Bronchial epithelial cell (primary cell): ENCODE results near the gene PRSS36. TPM values are rescaled to one million over a fixed set of nuclear protein-coding genes. Genes with fewer than 3 reads are reported as not detected.
"Not testable (repeated sequence)": the region's sequence is repeated elsewhere in the genome, so short reads cannot be mapped to it uniquely, and the experiment has no call there.

Experiments
- DNase-seq: peaks from one replicate; pipeline ENCODE4 v3.0.0-alpha.2; 2010; ENCODE audit warnings: low read depth
- FAIRE-seq: peaks from 2 replicates; lab custom pipeline; 2011; peaks lifted over from hg19 to GRCh38; lab: Jason Lieb, UNC
- H3K27me3 ChIP-seq: 2 replicates; pipeline ENCODE4 v1.5.1; 2011; ENCODE audit warnings: low read length; ENCODE audit not compliant: control insufficient read depth, insufficient read depth
- H3K36me3 ChIP-seq: 2 replicates; pipeline ENCODE4 v1.5.1; 2011; ENCODE audit warnings: low read length; ENCODE audit not compliant: control insufficient read depth, insufficient read depth
- H3K4me3 ChIP-seq: 2 replicates; pipeline ENCODE4 v1.5.1; 2011; ENCODE audit warnings: mild to moderate bottlenecking, low read depth, low read length, control low read depth
- CTCF ChIP-seq: IDR thresholded peaks from 2 replicates; pipeline ENCODE4 v1.5.1; 2011; ENCODE audit warnings: mild to moderate bottlenecking, moderate library complexity, low read length, control low read depth, inconsistent platforms; ENCODE audit not compliant: insufficient read depth, severe bottlenecking
- total RNA-seq: library from RNA; depleted of rRNA; stranded (reverse); fragments of >200 nt; gene quantifications from 2 replicates; pipeline ENCODE4 v1.2.1, GENCODE V29; 2014

PRSS36 gene
- 0.26 and 1.3 TPM in 2 replicates for total RNA-seq

GRCh38 chr16:31149894-31150890 lies at the start of gene PRSS36:
TSS of gene PRSS36 (minus strand) at chr16:31150066. CDS start at chr16:31150035, 31 bp downstream.
- no peak for TF ChIP-seq CTCF
- DNase-seq, result no peak
- no peak for FAIRE-seq

GRCh38 chr16:31199430-31200041 lies 49.7 kb upstream of the PRSS36 start:
- FAIRE-seq (no peak), DNase-seq (no peak)
- H3K27me3 ChIP-seq, result no peaks in the 10 kb centered on the region
- TF ChIP-seq CTCF, result no peak
- H3K36me3 ChIP-seq, result peaks cover 5% of the 10 kb centered on the region
- H3K4me3 ChIP-seq, result no peak overlapping the region

More at GRCh38 chr16:31149894-31150890, at the start of gene PRSS36:
- Histone ChIP-seq H3K4me3 (no peak within 1 kb of the TSS), H3K27me3 (no peaks in the 10 kb centered on the region), H3K36me3 (no peaks in the 10 kb centered on the region)

GRCh38 chr16:31198207-31198882 lies 48.5 kb upstream of the PRSS36 start:
- FAIRE-seq, result no peak
- no peak for TF ChIP-seq CTCF
- Histone ChIP-seq H3K4me3 (no peak overlapping the region), H3K27me3 (no peaks in the 10 kb centered on the region), H3K36me3 (peaks cover 9% of the 10 kb centered on the region)
- no peak for DNase-seq

GRCh38 chr16:31196324-31197088 lies 46.6 kb upstream of the PRSS36 start:
- TF ChIP-seq CTCF, result no peak
- Histone ChIP-seq H3K4me3 (no peak overlapping the region), H3K36me3 (peaks cover 16% of the 10 kb centered on the region), H3K27me3 (no peaks in the 10 kb centered on the region)
- FAIRE-seq, result no peak
- no peak for DNase-seq

GRCh38 chr16:31195861-31196260 lies 46.0 kb upstream of the PRSS36 start:
- peaks cover 20% of the 10 kb centered on the region for H3K36me3 ChIP-seq
- H3K27me3 ChIP-seq, DNase-seq, FAIRE-seq, H3K4me3 ChIP-seq: not testable (repeated sequence)
